Measurements from ENCODE around the gene ZNF823.

DNA sequence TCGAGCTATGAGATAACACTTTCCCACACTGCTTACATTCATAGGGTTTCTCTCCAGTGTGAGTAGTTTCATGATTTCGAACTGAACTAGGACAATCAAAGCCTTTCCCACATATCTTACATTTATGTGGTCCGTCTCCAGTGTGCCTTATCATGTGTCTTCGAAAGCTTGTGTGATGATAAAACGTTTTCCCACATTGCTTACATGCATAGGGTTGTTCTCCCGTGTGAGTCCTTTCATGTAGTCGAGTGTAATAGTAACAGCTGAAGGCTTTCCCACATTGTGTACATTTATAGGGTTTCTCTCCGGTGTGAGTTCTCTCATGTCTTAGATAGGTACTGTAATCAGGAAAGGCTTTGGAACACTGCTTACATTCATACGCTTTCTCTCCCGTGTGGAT is 16.3 kb downstream of the ZNF823 start:
- TF ChIP-seq, protein P1, sequence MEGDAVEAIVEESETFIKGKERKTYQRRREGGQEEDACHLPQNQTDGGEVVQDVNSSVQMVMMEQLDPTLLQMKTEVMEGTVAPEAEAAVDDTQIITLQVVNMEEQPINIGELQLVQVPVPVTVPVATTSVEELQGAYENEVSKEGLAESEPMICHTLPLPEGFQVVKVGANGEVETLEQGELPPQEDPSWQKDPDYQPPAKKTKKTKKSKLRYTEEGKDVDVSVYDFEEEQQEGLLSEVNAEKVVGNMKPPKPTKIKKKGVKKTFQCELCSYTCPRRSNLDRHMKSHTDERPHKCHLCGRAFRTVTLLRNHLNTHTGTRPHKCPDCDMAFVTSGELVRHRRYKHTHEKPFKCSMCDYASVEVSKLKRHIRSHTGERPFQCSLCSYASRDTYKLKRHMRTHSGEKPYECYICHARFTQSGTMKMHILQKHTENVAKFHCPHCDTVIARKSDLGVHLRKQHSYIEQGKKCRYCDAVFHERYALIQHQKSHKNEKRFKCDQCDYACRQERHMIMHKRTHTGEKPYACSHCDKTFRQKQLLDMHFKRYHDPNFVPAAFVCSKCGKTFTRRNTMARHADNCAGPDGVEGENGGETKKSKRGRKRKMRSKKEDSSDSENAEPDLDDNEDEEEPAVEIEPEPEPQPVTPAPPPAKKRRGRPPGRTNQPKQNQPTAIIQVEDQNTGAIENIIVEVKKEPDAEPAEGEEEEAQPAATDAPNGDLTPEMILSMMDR (IDR thresholded peaks at IDR 0.05; ENCODE audit: extremely low read depth in 1 of 2, insufficient read depth in 1 of 2, low read depth in 1 of 2, low read length in 2 of 2), result no peak
- TF ChIP-seq POLR2A (IDR thresholded peaks at IDR 0.05; ENCODE audit: low read depth, low read length) (no peak), POLR2AphosphoS5 (IDR thresholded peaks at IDR 0.05; ENCODE audit: insufficient read depth, low read depth, low read length) (no peak), EZH2 (IDR thresholded peaks at IDR 0.05; ENCODE audit: borderline replicate concordance, low read depth, low read length, severe bottlenecking) (no peak), GATA2 (IDR thresholded peaks at IDR 0.05; ENCODE audit: insufficient read depth, insufficient read length, low read depth, low read length) (no peak), MYC (IDR thresholded peaks at IDR 0.05; ENCODE audit: low read depth, low read length) (no peak)

All from endothelial cell of umbilical vein (primary cell).